ENCODE results near the gene SLC41A3. TPM values are rescaled to one million over a fixed set of nuclear protein-coding genes. Genes with fewer than 3 reads are reported as not detected.

The SLC41A3 gene
- total and polyA plus RNA-seq, 2 of the 4 experiments (the other 2 are of a cell fraction): 30.5 to 43.5 TPM

GRCh38 chr3:126018995-126019394 is 64.9 kb downstream of the SLC41A3 start:
- no peak overlapping the region for H2BK15ac ChIP-seq (ENCODE audit: low read depth, low read length)
- no TSS peak for BruUV-seq (replicated peaks)
- H2AK9ac ChIP-seq (replicated peaks; ENCODE audit: low read depth, low read length, poor library complexity): no peak overlapping the region
- DNase-seq: no peak
- no peak overlapping the region for H4K91ac ChIP-seq (ENCODE audit: insufficient read depth, low read depth, low read length)
- peaks cover 6% of the 10 kb centered on the region; the same call in 1 of the 2 replicates for H3K4me1 ChIP-seq (ENCODE audit: control insufficient read depth, insufficient read depth, low read length)
- in situ Hi-C loops (cut with MboI; ENCODE audit: low sequenced_read_pairs) (no loop called here), intact Hi-C loops (cut with micrococcal nuclease) (no loop called here), dilution Hi-C loops (cut with HindIII; ENCODE audit: low sequenced_read_pairs, unreplicated experiment) (no loop called here)
- ChIA-PET POLR2A (ENCODE audit: unreplicated experiment) (no interaction called here), CTCF (no interaction called here)
- no peak overlapping the region for H3K23ac ChIP-seq (ENCODE audit: low read depth, low read length)
- no peak overlapping the region for H2AK5ac ChIP-seq (ENCODE audit: low read depth, low read length)
- H3K56ac ChIP-seq (ENCODE audit: extremely low read depth, insufficient read depth, low read length): no peak overlapping the region
- H2BK20ac ChIP-seq (ENCODE audit: low read depth, low read length): no peak overlapping the region
- WGBS, 2 experiments (ENCODE audit: extremely low coverage in 2 of 2, insufficient read length in 1 of 2): 100% methylated on average over 3 of the region's 7 CpGs; no CpG with 5 or more reads in 1 of the 2 experiments
- no peaks in the 10 kb centered on the region for H3K9me3 ChIP-seq (ENCODE audit: control insufficient read depth, insufficient read depth, low read length)
- no peaks in the 10 kb centered on the region for H3K27me3 ChIP-seq (ENCODE audit: control insufficient read depth, insufficient read depth, low read length)
- H4K20me1 ChIP-seq (ENCODE audit: insufficient read depth, low read length): no peaks in the 10 kb centered on the region
- no peak overlapping the region for H3K4me2 ChIP-seq (ENCODE audit: low read depth, low read length)
- peaks cover 3% of the 10 kb centered on the region; the same call in 1 of the 2 replicates for H3K9me1 ChIP-seq (ENCODE audit: insufficient read depth, low read length)
- no peaks in the 10 kb centered on the region for H3K79me1 ChIP-seq (ENCODE audit: low read depth in 1 of 2, low read length in 2 of 2)
- no peak for ATAC-seq (ENCODE audit: low read depth)
- H4K5ac ChIP-seq (ENCODE audit: low read depth, low read length): no peak overlapping the region
- no peak overlapping the region for H3K18ac ChIP-seq (ENCODE audit: low read depth, low read length)
- no peak overlapping the region for H2BK120ac ChIP-seq (ENCODE audit: low read depth, low read length)
- TF ChIP-seq CHD1 (IDR thresholded peaks at IDR 0.05; ENCODE audit: low read depth, low read length): no peak
- TF ChIP-seq MXI1 (IDR thresholded peaks at IDR 0.05; ENCODE audit: borderline replicate concordance, low read depth, low read length): no peak
- no peak for TF ChIP-seq RCOR1 (IDR thresholded peaks at IDR 0.05; ENCODE audit: insufficient replicate concordance, low read length)
- no peak for TF ChIP-seq RFX5 (IDR thresholded peaks at IDR 0.05; ENCODE audit: low read depth, low read length)
- no peak for TF ChIP-seq CEBPB (IDR thresholded peaks at IDR 0.05; ENCODE audit: low read depth, low read length)
- no peak for TF ChIP-seq NFE2L2 (IDR thresholded peaks at IDR 0.05; ENCODE audit: low read depth, low read length)
- no peak for TF ChIP-seq BHLHE40 (IDR thresholded peaks at IDR 0.05; ENCODE audit: low read depth, low read length)
- no peak for TF ChIP-seq RAD21 (IDR thresholded peaks at IDR 0.05; ENCODE audit: low read length)
- no peak overlapping the region for H3K9ac ChIP-seq (ENCODE audit: low read depth, low read length)
- no peak overlapping the region for H2BK5ac ChIP-seq (ENCODE audit: low read depth, low read length, poor library complexity, severe bottlenecking)
- no peak overlapping the region for H3K14ac ChIP-seq (replicated peaks; ENCODE audit: low read depth, low read length)
- no peak overlapping the region for H3K27ac ChIP-seq (ENCODE audit: insufficient read depth, low read length)
- H3K4ac ChIP-seq (ENCODE audit: low read depth, low read length): no peak overlapping the region
- H4K8ac ChIP-seq (ENCODE audit: low read depth in 2 of 2, low read length in 2 of 2): no peak overlapping the region
- H2AFZ ChIP-seq (replicated peaks; ENCODE audit: low read length, poor library complexity): no peak overlapping the region
- peaks cover 3% of the 10 kb centered on the region; the same call in 1 of the 2 replicates for H3K36me3 ChIP-seq (ENCODE audit: control insufficient read depth, insufficient read depth, low read length)
- no peak overlapping the region for H3K4me3 ChIP-seq (ENCODE audit: insufficient read depth, low read depth, low read length)

Data from IMR-90 (cell line).